OCI-LY7 (cell line): ENCODE data around the gene MXD4. TPM values are rescaled to one million over a fixed set of nuclear protein-coding genes. Genes with fewer than 3 reads are reported as not detected.

Experiments used
- BruUV-seq: library from RNA; stranded (reverse); fragments of 400-500 nt; replicated peaks from 2 replicates; lab custom pipeline; 2021; lab: Mats Ljungman, UMichigan
- CTCF ChIA-PET: fragments of 300-600 bp; sonication (Branson Sonifier 250); formaldehyde crosslinking; loops from one replicate; lab custom pipeline; 2022; ENCODE audit warnings: antibody characterized with exemption; ENCODE audit not compliant: unreplicated experiment; lab: Charles Lee
- POLR2A ChIA-PET: fragments of 300-600 bp; sonication (Branson Sonifier 250); formaldehyde crosslinking; loops from one replicate; lab custom pipeline; 2022; ENCODE audit warnings: antibody characterized with exemption; lab: Charles Lee
- DNase-seq: peaks from one replicate; pipeline ENCODE4 v3.0.0-alpha.2; 2015; ENCODE audit warnings: low spot score
- H2AFZ ChIP-seq: fragments of 200-600 bp; sonication (generic), shearing (Covaris generic); 2 replicates; pipeline ENCODE4 v1.6.1; 2014; ENCODE audit warnings: mild to moderate bottlenecking, antibody characterized with exemption, low read length, moderate library complexity
- H3K27ac ChIP-seq: fragments of 200-600 bp; sonication (generic); 2 replicates; pipeline ENCODE4 v1.5.1; 2014; ENCODE audit warnings: mixed run types, low read depth, mild to moderate bottlenecking, moderate library complexity, low read length, inconsistent platforms; ENCODE audit not compliant: poor library complexity, severe bottlenecking
- H3K36me3 ChIP-seq: fragments of 200-600 bp; sonication (generic); 2 replicates; pipeline ENCODE4 v1.6.1; 2014; ENCODE audit warnings: mild to moderate bottlenecking, antibody characterized with exemption, low read length, moderate library complexity, mixed read lengths; ENCODE audit not compliant: insufficient read depth
- H3K4me1 ChIP-seq: fragments of 200-600 bp; sonication (generic); 2 replicates; pipeline ENCODE4 v1.5.1; 2014; ENCODE audit warnings: mild to moderate bottlenecking, low read length; ENCODE audit not compliant: insufficient read depth, poor library complexity, severe bottlenecking
- H3K4me2 ChIP-seq: fragments of 200-600 bp; sonication (generic); 2 replicates; pipeline ENCODE4 v1.6.1; 2014; ENCODE audit warnings: mild to moderate bottlenecking, low read length
- H3K4me3 ChIP-seq: fragments of 200-600 bp; sonication (generic); 2 replicates; pipeline ENCODE4 v1.5.1; 2014; ENCODE audit warnings: mild to moderate bottlenecking, low read depth, low read length; ENCODE audit not compliant: poor library complexity, severe bottlenecking
- H3K79me2 ChIP-seq: fragments of 200-600 bp; sonication (generic); 2 replicates; pipeline ENCODE4 v1.6.1; 2016; ENCODE audit warnings: low read depth, mild to moderate bottlenecking, low read length, moderate library complexity, mixed read lengths; ENCODE audit not compliant: insufficient read depth
- H3K9me2 ChIP-seq: fragments of 200-600 bp; sonication (generic); 2 replicates; pipeline ENCODE4 v1.6.1; 2016; ENCODE audit warnings: mild to moderate bottlenecking, low read length, mixed read lengths; ENCODE audit not compliant: insufficient read depth
- H3K9me3 ChIP-seq: fragments of 200-600 bp; sonication (generic); 2 replicates; pipeline ENCODE4 v1.6.1; 2014; ENCODE audit warnings: mild to moderate bottlenecking, mixed run types, low read length, mixed read lengths
- H4K20me1 ChIP-seq: fragments of 200-600 bp; sonication (generic); 2 replicates; pipeline ENCODE4 v1.6.1; 2014; ENCODE audit warnings: mild to moderate bottlenecking, antibody characterized with exemption, low read length, moderate library complexity, mixed read lengths; ENCODE audit not compliant: insufficient read depth
- EZH2phosphoT487 ChIP-seq: fragments of 200-600 bp; sonication (generic); IDR thresholded peaks from 2 replicates; pipeline ENCODE4 v1.6.1; 2018; ENCODE audit warnings: low read depth, borderline replicate concordance, mild to moderate bottlenecking, mixed run types, antibody characterized with exemption, low read length, moderate library complexity, mixed read lengths
- intact Hi-C: fragments of 100-400 bp; cut with micrococcal nuclease; formaldehyde crosslinking; loops from one replicate; pipeline ENCODE4 v1.10.0; 2022; ENCODE audit not compliant: unreplicated experiment
- total RNA-seq, 2 experiments: library from RNA; depleted of rRNA in 1 of 2; stranded (reverse); fragments of >200 nt in 1 of 2; shearing (Covaris generic) in 1 of 2; gene quantifications; 2 replicates each; pipeline ENCODE4 v1.2.3, GENCODE V29; 2014 to 2022
- TF ChIP-seq, protein P1 (sequence below): fragments of 200-600 bp; sonication (generic); conservative IDR thresholded peaks from 2 replicates; pipeline ENCODE4 v1.5.1; 2014; ENCODE audit warnings: mild to moderate bottlenecking, antibody characterized with exemption, low read length, moderate library complexity, mixed read lengths

The MXD4 gene
- total RNA-seq, 2 experiments from 2014 or later: 3.0 to 11.6 TPM

DNA sequence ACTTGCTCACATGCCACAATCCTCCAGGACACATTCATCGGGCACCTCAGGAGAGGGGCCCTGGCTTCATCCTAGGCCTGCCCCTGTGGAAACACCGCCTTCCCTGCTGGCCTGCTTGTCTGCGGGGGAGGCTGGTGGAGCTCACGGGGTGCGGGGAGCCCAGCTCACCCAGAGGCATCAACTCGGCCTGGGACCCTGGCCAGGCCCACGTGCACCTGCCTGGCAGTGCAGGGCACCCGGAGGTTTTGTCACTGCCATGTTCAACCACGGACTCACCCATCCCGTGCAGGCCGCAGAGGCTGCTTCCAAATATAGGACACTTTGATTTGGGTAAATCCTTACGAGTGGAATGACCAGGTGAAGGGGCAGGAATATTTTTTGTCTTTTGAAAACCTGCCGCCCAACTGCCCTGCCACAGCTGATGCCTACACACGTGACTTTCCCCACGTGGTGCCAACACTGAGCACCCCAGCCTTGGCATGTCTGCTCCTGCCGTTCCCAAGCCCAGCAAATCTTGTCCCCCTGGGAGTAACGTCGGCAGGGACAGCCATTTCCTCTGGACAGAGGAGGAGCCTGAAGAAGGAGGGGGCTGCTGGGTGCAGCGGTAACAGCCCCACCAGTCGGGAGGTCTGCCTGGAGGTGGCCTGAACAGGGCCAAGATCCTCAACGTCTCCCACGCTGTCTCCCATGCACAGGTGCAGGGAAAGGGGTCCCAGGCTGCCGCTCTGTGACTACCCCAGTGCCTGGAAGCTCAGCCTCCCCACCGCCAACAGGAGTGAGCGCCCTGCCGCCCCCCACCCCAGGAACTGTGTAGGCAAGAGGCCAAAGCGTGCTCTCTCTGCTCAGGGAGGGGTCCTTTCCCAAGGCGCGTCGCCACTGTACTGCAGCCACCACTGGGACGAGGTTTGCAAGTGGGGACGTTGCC lies 8.5 kb downstream of the MXD4 start:
- no peaks in the 10 kb centered on the region for H3K9me3 ChIP-seq
- no peak for TF ChIP-seq EZH2phosphoT487
- no peak overlapping the region for H3K27ac ChIP-seq
- H2AFZ ChIP-seq: no peak overlapping the region
- POLR2A ChIA-PET: no interaction called here
- no peaks in the 10 kb centered on the region for H3K4me1 ChIP-seq
- no peaks in the 10 kb centered on the region for H3K36me3 ChIP-seq
- H3K79me2 ChIP-seq: no peaks in the 10 kb centered on the region
- no peaks in the 10 kb centered on the region for H3K9me2 ChIP-seq
- BruUV-seq: no TSS peak
- H3K4me3 ChIP-seq: no peak overlapping the region
- H3K4me2 ChIP-seq: no peak overlapping the region
- no peaks in the 10 kb centered on the region for H4K20me1 ChIP-seq
- CTCF ChIA-PET: no interaction called here
- intact Hi-C loops: no loop called here
- DNase-seq: no peak

- Histone ChIP-seq H3K4me1 (no peaks in the 10 kb centered on the region), H2AFZ (no peak overlapping the region), H3K4me2 (no peak overlapping the region), H3K27ac (no peak overlapping the region), H3K4me3 (no peak overlapping the region), H3K9me3 (no peaks in the 10 kb centered on the region), H3K36me3 (no peaks in the 10 kb centered on the region), H3K79me2 (no peaks in the 10 kb centered on the region), H4K20me1 (no peaks in the 10 kb centered on the region), H3K9me2 (no peaks in the 10 kb centered on the region)
- no TSS peak for BruUV-seq
- intact Hi-C loops: no loop called here
- ChIA-PET CTCF (no interaction called here), POLR2A (interaction anchor here (0.6 kb wide), 1 partner anchor 29 kb away, joined by 3 read pairs; no protein-coding TSS in a partner anchor)
- TF ChIP-seq EZH2phosphoT487: no peak
- TF ChIP-seq, protein P1, sequence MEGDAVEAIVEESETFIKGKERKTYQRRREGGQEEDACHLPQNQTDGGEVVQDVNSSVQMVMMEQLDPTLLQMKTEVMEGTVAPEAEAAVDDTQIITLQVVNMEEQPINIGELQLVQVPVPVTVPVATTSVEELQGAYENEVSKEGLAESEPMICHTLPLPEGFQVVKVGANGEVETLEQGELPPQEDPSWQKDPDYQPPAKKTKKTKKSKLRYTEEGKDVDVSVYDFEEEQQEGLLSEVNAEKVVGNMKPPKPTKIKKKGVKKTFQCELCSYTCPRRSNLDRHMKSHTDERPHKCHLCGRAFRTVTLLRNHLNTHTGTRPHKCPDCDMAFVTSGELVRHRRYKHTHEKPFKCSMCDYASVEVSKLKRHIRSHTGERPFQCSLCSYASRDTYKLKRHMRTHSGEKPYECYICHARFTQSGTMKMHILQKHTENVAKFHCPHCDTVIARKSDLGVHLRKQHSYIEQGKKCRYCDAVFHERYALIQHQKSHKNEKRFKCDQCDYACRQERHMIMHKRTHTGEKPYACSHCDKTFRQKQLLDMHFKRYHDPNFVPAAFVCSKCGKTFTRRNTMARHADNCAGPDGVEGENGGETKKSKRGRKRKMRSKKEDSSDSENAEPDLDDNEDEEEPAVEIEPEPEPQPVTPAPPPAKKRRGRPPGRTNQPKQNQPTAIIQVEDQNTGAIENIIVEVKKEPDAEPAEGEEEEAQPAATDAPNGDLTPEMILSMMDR: no peak
- DNase-seq: no peak
Measured at GRCh38 chr4:2252530-2253091, 9.3 kb downstream of the MXD4 start.

DNA sequence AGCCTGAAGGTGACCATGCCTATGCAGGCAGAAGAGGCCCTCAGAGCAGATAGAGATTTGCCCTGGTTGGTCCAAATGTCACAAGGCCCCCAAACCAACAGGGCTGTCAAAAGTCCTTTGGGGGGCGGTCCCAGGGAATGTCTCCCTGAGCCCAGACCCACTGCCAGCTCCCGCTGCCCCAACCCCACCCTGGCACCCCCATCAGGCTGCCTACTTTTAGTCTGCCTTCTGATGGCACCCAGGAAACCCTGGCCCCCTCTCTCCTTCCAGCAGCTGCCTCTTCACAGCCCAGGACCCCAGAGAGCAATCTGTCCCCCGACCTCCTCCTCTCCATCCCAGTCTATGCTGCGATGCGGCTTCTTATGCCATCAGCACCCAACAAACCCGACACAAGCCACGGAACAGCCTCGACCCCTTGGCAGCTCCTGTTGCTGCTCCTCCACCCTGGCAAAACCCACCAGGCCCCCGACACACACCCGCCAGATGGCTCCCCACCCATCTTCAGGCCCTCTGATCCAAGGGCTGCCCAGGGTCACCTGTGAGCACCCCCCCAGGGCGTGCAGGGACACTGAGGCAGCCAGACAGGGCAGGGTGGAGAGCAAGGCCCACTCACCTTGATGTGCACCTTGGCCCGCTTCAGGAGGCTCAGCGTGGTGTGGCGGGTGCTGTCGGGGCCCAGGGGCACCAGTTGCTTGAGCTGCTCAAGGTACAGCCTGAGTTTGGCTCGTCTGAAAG lies 9.9 kb downstream of the MXD4 start:
- intact Hi-C loops: no loop called here
- no TSS peak for BruUV-seq
- DNase-seq: no peak
- POLR2A ChIA-PET: interaction anchor here (0.6 kb wide), 1 partner anchor 30 kb away, joined by 3 read pairs; no protein-coding TSS in a partner anchor
- no peaks in the 10 kb centered on the region for H3K79me2 ChIP-seq
- H3K4me3 ChIP-seq: no peak overlapping the region
- H3K4me2 ChIP-seq: no peak overlapping the region
- H3K27ac ChIP-seq: no peak overlapping the region
- H2AFZ ChIP-seq: no peak overlapping the region
- H3K4me1 ChIP-seq: no peaks in the 10 kb centered on the region
- no peaks in the 10 kb centered on the region for H3K9me2 ChIP-seq
- TF ChIP-seq EZH2phosphoT487: no peak
- TF ChIP-seq, protein P1: no peak
- no peaks in the 10 kb centered on the region for H3K9me3 ChIP-seq
- H3K36me3 ChIP-seq: no peaks in the 10 kb centered on the region
- H4K20me1 ChIP-seq: no peaks in the 10 kb centered on the region
- CTCF ChIA-PET: no interaction called here
